CD4-positive, alpha-beta T cell treated with Interleukin-4 for 1 hour (primary cell): ENCODE data around the gene SORCS2.

Experiments
- DNase-seq, 2 donors: peaks; one replicate each; pipeline ENCODE4 v3.0.0-alpha.2; 2020 to 2022

The SORCS2 gene

GRCh38 chr4:7775396-7775795 is 583.1 kb downstream of the SORCS2 start:
- no peak for DNase-seq

- no peak for DNase-seq
Observed at GRCh38 chr4:7777017-7777710, 584.8 kb downstream of the SORCS2 start.

GRCh38 chr4:7777871-7778509 is 585.7 kb downstream of the SORCS2 start:
- no peak for DNase-seq

GRCh38 chr4:7778510-7779431 is 586.4 kb downstream of the SORCS2 start:
- DNase-seq: no peak

- DNase-seq: no peak
Observed at GRCh38 chr4:7779432-7779768, 587.1 kb downstream of the SORCS2 start.

- no peak for DNase-seq
Observed at GRCh38 chr4:7780751-7781348, 588.5 kb downstream of the SORCS2 start.

GRCh38 chr4:7781366-7781765 is 589.0 kb downstream of the SORCS2 start:
- no peak for DNase-seq

GRCh38 chr4:7781993-7782392 is 589.7 kb downstream of the SORCS2 start:
- DNase-seq: no peak

- DNase-seq: no peak
Observed at GRCh38 chr4:7782783-7783182, 590.4 kb downstream of the SORCS2 start.

GRCh38 chr4:7783541-7783940 is 591.2 kb downstream of the SORCS2 start:
- no peak for DNase-seq

GRCh38 chr4:7784131-7784870 is 592.0 kb downstream of the SORCS2 start:
- no peak for DNase-seq

- DNase-seq: no peak
Observed at GRCh38 chr4:7785017-7785416, 592.7 kb downstream of the SORCS2 start.

- no peak for DNase-seq
Observed at GRCh38 chr4:7786040-7786439, 593.7 kb downstream of the SORCS2 start.

- no peak for DNase-seq
Observed at GRCh38 chr4:7786517-7786916, 594.2 kb downstream of the SORCS2 start.

GRCh38 chr4:7787067-7787466 is 594.7 kb downstream of the SORCS2 start:
- no peak for DNase-seq

- no peak for DNase-seq
Observed at GRCh38 chr4:7787681-7788141, 595.4 kb downstream of the SORCS2 start.

- DNase-seq: no peak
Observed at GRCh38 chr4:7788193-7788592, 595.9 kb downstream of the SORCS2 start.

- no peak for DNase-seq
Observed at GRCh38 chr4:7788694-7789425, 596.5 kb downstream of the SORCS2 start.

GRCh38 chr4:7790023-7790422 is 597.7 kb downstream of the SORCS2 start:
- DNase-seq: no peak

GRCh38 chr4:7790999-7791398 is 598.7 kb downstream of the SORCS2 start:
- DNase-seq: no peak
